Endothelial cell of umbilical vein (primary cell): ENCODE results near the gene SLC22A3.
"Not testable (repeated sequence)": the region's sequence is repeated elsewhere in the genome, so short reads cannot be mapped to it uniquely, and the experiment has no call there.

Experiments used
- EZH2 ChIP-seq: IDR thresholded peaks from 2 replicates; pipeline ENCODE4 v1.6.1; 2012; ENCODE audit warnings: borderline replicate concordance, low read depth, mild to moderate bottlenecking, moderate library complexity, low read length, inconsistent platforms; ENCODE audit not compliant: severe bottlenecking
- POLR2AphosphoS5 ChIP-seq: IDR thresholded peaks from 2 replicates; pipeline ENCODE4 v1.6.1; 2012; ENCODE audit warnings: low read depth, mild to moderate bottlenecking, control low read depth, low read length, moderate library complexity; ENCODE audit not compliant: insufficient read depth

DNA sequence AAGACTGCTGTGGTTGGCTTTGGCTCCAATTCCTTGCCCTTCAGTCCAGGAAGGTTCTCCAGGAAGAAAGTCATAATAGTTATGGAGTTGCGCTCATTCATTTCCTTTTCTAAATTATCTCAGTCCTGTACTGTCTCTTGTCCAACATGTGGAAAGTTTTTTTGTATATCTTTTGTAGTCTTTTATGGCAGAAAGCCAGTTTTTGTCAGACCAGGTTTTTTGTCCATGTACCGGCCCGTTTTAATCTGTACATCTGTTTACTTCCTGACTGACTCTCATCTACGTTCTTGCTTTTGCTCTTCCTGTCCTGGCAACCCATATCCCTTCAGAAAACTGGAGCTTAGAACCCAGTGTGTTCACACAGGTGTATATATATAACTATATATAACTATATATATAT, 127.9 kb downstream of the SLC22A3 start:
- TF ChIP-seq POLR2AphosphoS5, EZH2: not testable (repeated sequence)
